Mucosa of rectum (tissue), 2 donors: ENCODE data around the gene FBLN2.

ENCODE experiments used
- H3K27ac ChIP-seq, 2 donors: one replicate each; pipeline ENCODE4 v1.7.0; 2013; ENCODE audit warnings: inconsistent platforms in 2 of 2, low read depth in 2 of 2, low read length in 2 of 2
- H3K27me3 ChIP-seq, 2 donors: one replicate each; pipeline ENCODE4 v1.7.0; 2013; ENCODE audit warnings: low read length in 2 of 2; ENCODE audit not compliant: control insufficient read depth in 2 of 2, insufficient read depth in 2 of 2
- H3K36me3 ChIP-seq, 2 donors: one replicate each; pipeline ENCODE4 v1.7.0; 2013; ENCODE audit warnings: low read length in 2 of 2; ENCODE audit not compliant: control insufficient read depth in 2 of 2, insufficient read depth in 2 of 2
- H3K4me1 ChIP-seq, 2 donors: one replicate each; pipeline ENCODE4 v1.7.0; 2013; ENCODE audit warnings: low read length in 2 of 2, mild to moderate bottlenecking in 1 of 2; ENCODE audit not compliant: control insufficient read depth in 2 of 2, insufficient read depth in 2 of 2
- H3K4me3 ChIP-seq, 2 donors: one replicate each; pipeline ENCODE4 v1.7.0; 2013; ENCODE audit warnings: low read length in 2 of 2
- H3K9ac ChIP-seq, 2 donors: one replicate each; pipeline ENCODE4 v1.7.0; 2013; ENCODE audit warnings: low read length in 2 of 2, low read depth in 1 of 2, mild to moderate bottlenecking in 1 of 2
- H3K9me3 ChIP-seq, 2 donors: one replicate each; pipeline ENCODE4 v1.7.0; 2013; ENCODE audit warnings: low read length in 2 of 2; ENCODE audit not compliant: control insufficient read depth in 2 of 2
- donor health status: healthy.
- donor health status: Normal muscosa, but diverticular disease.

Gene FBLN2

GRCh38 chr3:13506239-13506638 lies 42.7 kb upstream of the FBLN2 start:
- H3K27ac ChIP-seq: no peak overlapping the region
- no peak overlapping the region for H3K9ac ChIP-seq
- H3K4me3 ChIP-seq: no peak overlapping the region
- no peaks in the 10 kb centered on the region for H3K27me3 ChIP-seq
- no peaks in the 10 kb centered on the region for H3K4me1 ChIP-seq
- peaks cover 5 to 6% of the 10 kb centered on the region in 2 donors for H3K36me3 ChIP-seq
- no peaks in the 10 kb centered on the region for H3K9me3 ChIP-seq

DNA sequence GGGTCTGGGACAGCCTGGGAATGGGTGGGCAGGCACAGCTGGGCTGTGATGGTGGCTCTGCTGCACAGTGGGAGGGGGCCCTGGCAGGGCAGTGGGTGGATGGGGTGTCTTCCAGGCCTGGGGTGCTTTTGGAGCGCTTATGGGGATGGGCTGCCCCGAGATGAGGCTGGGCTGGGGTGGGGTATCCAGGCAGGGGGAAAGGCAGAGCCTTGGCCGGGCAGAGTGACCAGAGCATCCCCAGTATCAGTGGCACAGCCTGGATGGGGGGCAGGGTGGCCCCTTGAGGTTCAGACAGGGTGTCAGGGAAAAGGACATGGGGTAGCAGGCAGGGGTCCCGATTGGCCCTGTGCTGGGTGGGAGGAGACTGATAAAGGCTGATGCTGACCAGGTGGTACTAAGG lies 42.2 kb upstream of the FBLN2 start:
- no peak overlapping the region for H3K4me3 ChIP-seq
- H3K9me3 ChIP-seq: no peaks in the 10 kb centered on the region
- no peaks in the 10 kb centered on the region for H3K27me3 ChIP-seq
- no peak overlapping the region for H3K9ac ChIP-seq
- peaks cover 5 to 6% of the 10 kb centered on the region in 2 donors for H3K36me3 ChIP-seq
- H3K27ac ChIP-seq: no peak overlapping the region
- H3K4me1 ChIP-seq: no peaks in the 10 kb centered on the region

GRCh38 chr3:13507247-13507569 lies 41.7 kb upstream of the FBLN2 start:
- no peaks in the 10 kb centered on the region for H3K9me3 ChIP-seq
- H3K27ac ChIP-seq: no peak overlapping the region
- peaks cover 5 to 6% of the 10 kb centered on the region in 2 donors for H3K36me3 ChIP-seq
- no peak overlapping the region for H3K4me3 ChIP-seq
- no peaks in the 10 kb centered on the region for H3K4me1 ChIP-seq
- no peak overlapping the region for H3K9ac ChIP-seq
- no peaks in the 10 kb centered on the region for H3K27me3 ChIP-seq

DNA sequence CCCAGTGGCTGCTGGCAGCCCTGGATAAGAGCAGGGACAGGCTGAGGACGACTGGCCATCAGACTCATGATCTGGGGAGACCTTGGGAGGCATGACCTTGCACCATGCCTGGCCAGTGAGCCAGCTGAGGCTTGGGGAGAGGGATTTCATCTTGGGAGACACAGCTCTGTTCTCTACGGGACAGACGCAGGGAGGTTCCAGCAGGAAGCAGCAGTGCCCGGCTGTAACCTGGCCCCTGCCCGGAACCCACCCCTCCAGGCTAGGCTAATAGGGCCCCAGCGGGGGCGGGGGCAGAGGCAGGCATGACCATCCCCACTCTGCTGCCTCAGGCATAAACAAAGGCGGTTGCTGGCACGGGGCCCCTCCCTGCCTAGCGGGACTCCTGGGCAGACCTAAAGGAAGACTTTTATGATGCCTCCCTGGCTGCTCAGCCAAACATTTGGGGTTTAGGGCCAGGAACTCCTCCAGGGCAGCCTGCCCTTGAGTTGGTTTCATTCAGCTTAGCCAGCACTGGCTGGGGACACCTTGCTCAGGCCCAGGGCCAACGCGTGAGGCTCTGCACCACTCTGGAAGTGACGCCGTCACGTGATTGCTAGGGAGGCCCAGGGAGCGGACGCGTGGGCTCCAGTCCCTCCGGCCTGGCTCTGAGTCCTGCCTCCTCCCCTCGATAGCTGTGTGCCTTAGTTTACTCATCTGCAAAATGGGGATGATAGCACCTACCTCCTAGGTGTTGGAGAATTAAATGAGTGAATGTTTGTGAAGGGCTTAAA lies 41.2 kb upstream of the FBLN2 start:
- Histone ChIP-seq H3K27me3 (no peaks in the 10 kb centered on the region), H3K4me3 (no peak overlapping the region), H3K36me3 (peaks cover 5 to 6% of the 10 kb centered on the region in 2 donors), H3K27ac (no peak overlapping the region), H3K9me3 (no peaks in the 10 kb centered on the region), H3K4me1 (no peaks in the 10 kb centered on the region), H3K9ac (no peak overlapping the region)

DNA sequence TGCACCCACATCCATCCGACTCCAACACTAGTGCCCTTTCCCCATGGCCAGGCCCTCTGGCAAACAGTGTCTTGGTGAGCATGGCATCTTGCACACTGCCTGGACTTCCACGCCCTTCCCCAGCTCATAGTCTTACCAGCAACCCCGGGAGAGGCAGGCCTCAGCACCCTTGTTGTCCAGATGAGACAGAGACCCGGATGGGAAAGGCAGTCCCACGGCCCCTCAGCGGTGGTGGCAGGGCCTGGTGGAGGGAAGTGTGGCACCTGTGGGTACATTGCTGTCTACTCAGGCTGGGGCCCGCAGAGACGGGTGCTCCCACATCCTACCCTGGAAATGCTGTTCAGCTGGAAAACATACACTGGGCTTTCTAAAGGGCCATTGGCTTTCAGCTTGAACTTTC lies 40.4 kb upstream of the FBLN2 start:
- Histone ChIP-seq H3K9ac (no peak overlapping the region), H3K4me3 (no peak overlapping the region), H3K27ac (no peak overlapping the region), H3K4me1 (no peaks in the 10 kb centered on the region), H3K36me3 (peaks cover 5 to 6% of the 10 kb centered on the region in 2 donors), H3K9me3 (no peaks in the 10 kb centered on the region), H3K27me3 (no peaks in the 10 kb centered on the region)

GRCh38 chr3:13509059-13509815 lies 39.7 kb upstream of the FBLN2 start:
- H3K4me1 ChIP-seq: no peaks in the 10 kb centered on the region
- peaks cover 0 to 3% of the 10 kb centered on the region in 2 donors for H3K36me3 ChIP-seq
- H3K4me3 ChIP-seq: no peak overlapping the region
- no peak overlapping the region for H3K9ac ChIP-seq
- peaks cover 0 to 1% of the 10 kb centered on the region in 2 donors for H3K27me3 ChIP-seq
- no peak overlapping the region for H3K27ac ChIP-seq
- no peaks in the 10 kb centered on the region for H3K9me3 ChIP-seq

GRCh38 chr3:13509816-13510192 lies 39.1 kb upstream of the FBLN2 start:
- H3K4me1 ChIP-seq: no peaks in the 10 kb centered on the region
- no peak overlapping the region for H3K4me3 ChIP-seq
- no peak overlapping the region for H3K9ac ChIP-seq
- H3K36me3 ChIP-seq: no peaks in the 10 kb centered on the region
- no peaks in the 10 kb centered on the region for H3K9me3 ChIP-seq
- peaks cover 0 to 4% of the 10 kb centered on the region in 2 donors for H3K27me3 ChIP-seq
- no peak overlapping the region for H3K27ac ChIP-seq

GRCh38 chr3:13512451-13512850 lies 36.5 kb upstream of the FBLN2 start:
- Histone ChIP-seq H3K9ac (no peak overlapping the region), H3K27ac (no peak overlapping the region), H3K9me3 (no peaks in the 10 kb centered on the region), H3K36me3 (no peaks in the 10 kb centered on the region), H3K27me3 (peaks cover 0 to 4% of the 10 kb centered on the region in 2 donors), H3K4me3 (no peak overlapping the region), H3K4me1 (no peaks in the 10 kb centered on the region)

- H3K9me3 ChIP-seq: no peaks in the 10 kb centered on the region
- H3K27ac ChIP-seq: no peak overlapping the region
- H3K9ac ChIP-seq: no peak overlapping the region
Observed at GRCh38 chr3:13513051-13513912, 35.6 kb upstream of the FBLN2 start.

More at GRCh38 chr3:13513051-13513912, 35.6 kb upstream of the FBLN2 start:
- Histone ChIP-seq H3K36me3 (no peaks in the 10 kb centered on the region), H3K27me3 (peaks cover 0 to 4% of the 10 kb centered on the region in 2 donors), H3K4me3 (no peak overlapping the region), H3K4me1 (no peaks in the 10 kb centered on the region)
